Effector CD4-positive, alpha-beta T cell (primary cell): Measurements from ENCODE around the gene FOXA1.

Experiments
- DNase-seq: peaks from one replicate; pipeline ENCODE4 v3.0.0-alpha.2; 2020

Gene FOXA1

GRCh38 chr14:37601865-37602264, 6.8 kb upstream of the FOXA1 start:
- DNase-seq: no peak

GRCh38 chr14:37600880-37601741, 6.1 kb upstream of the FOXA1 start:
- no peak for DNase-seq

GRCh38 chr14:37599507-37600368, 4.7 kb upstream of the FOXA1 start:
- no peak for DNase-seq

GRCh38 chr14:37598747-37599506, 3.9 kb upstream of the FOXA1 start:
- DNase-seq: no peak

GRCh38 chr14:37597914-37598746, 3.1 kb upstream of the FOXA1 start:
- no peak for DNase-seq

GRCh38 chr14:37597538-37597913, 2.5 kb upstream of the FOXA1 start:
- DNase-seq: no peak

- DNase-seq: no peak
Measured at GRCh38 chr14:37596790-37597472, 1.9 kb upstream of the FOXA1 start.

- DNase-seq: no peak
Measured at GRCh38 chr14:37595809-37596621, 966 bp upstream of the FOXA1 start.

GRCh38 chr14:37594238-37594970, 645 bp downstream of the FOXA1 start:
- no peak for DNase-seq

GRCh38 chr14:37593511-37594237, 1.4 kb downstream of the FOXA1 start:
- DNase-seq: no peak

GRCh38 chr14:37592482-37593408, 2.3 kb downstream of the FOXA1 start:
- DNase-seq: no peak

- DNase-seq: no peak
Measured at GRCh38 chr14:37591941-37592481, 3.0 kb downstream of the FOXA1 start.

- no peak for DNase-seq
Measured at GRCh38 chr14:37591311-37591940, 3.6 kb downstream of the FOXA1 start.

GRCh38 chr14:37590428-37591139, 4.5 kb downstream of the FOXA1 start:
- DNase-seq: no peak

GRCh38 chr14:37589715-37590427, 5.2 kb downstream of the FOXA1 start:
- DNase-seq: no peak
